GM19324 (cell line): Measurements from ENCODE around the gene GAGE13.
"Not testable (repeated sequence)": the region's sequence is repeated elsewhere in the genome, so short reads cannot be mapped to it uniquely, and the experiment has no call there.

ENCODE experiments used
- ATAC-seq: cut with Tn5 transposase; IDR thresholded peaks from one replicate; pipeline ENCODE4 v1.9.1; 2021; ENCODE audit warnings: mild to moderate bottlenecking, moderate library complexity; ENCODE audit not compliant: unreplicated experiment, low FRiP score

Gene GAGE13, protein sequence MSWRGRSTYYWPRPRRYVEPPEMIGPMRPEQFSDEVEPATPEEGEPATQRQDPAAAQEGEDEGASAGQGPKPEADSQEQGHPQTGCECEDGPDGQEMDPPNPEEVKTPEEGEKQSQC

DNA sequence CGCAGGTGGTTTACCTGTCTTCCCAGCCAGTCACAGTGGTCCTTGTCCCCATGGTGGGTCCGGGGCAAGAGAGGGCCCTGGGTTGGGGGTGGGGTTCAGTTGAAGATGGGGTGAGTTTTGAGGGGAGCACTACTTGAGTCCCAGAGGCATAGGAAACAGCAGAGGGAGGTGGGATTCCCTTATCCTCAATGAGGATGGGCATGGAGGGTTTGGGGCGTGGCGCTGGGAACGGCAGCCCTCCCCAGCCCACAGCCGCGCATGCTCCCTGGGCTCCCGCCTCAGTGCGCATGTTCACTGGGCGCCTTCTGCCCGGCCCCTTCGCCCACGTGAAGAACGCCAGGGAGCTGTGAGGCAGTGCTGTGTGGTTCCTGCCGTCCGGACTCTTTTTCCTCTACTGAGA, at the start of gene GAGE13:
GAGE13 (plus strand) TSS at position 301 of the 400 bp plus-strand sequence. CDS start 1,156 bp downstream, outside the sequence.
- not testable (repeated sequence) for ATAC-seq

DNA sequence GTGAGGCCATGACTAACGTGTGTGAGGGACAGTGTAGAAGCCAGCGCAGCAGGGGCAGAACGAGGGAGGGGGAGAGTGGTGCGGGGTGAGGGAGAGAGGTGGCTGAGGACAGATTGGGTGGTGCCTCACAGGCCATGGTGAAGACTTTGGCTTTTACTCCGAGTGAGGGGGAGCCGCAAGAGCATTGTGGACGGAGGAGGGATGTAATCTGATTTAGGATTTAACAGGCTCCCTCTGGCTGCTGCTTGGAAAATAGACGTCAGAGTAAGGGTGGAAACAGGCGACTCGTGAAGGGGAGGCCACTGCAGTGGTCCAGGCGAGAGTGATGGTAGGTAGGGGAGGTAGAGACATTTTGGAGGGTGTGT, 48.8 kb upstream of the GAGE13 start:
- no peak for ATAC-seq

DNA sequence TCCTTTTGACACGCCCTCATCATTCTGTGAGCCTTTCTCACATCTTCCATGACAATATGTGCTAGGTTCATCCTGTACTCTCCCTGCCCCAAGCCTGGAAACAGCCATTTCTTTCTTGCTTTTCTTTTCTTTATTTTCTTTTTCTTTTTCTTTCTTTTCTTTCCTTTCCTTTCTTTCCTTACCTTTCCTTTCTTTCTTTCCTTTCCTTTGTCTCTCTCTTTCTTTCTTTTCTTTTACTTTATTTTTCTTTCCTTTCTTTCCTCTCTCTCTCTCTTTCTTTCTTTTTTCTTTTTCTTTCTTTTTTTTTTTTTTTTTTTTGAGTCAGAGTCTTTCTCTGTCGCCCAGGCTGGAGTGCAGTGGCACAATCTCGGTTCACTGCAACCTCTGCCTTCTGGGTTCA, 47.2 kb upstream of the GAGE13 start:
- ATAC-seq = no peak

DNA sequence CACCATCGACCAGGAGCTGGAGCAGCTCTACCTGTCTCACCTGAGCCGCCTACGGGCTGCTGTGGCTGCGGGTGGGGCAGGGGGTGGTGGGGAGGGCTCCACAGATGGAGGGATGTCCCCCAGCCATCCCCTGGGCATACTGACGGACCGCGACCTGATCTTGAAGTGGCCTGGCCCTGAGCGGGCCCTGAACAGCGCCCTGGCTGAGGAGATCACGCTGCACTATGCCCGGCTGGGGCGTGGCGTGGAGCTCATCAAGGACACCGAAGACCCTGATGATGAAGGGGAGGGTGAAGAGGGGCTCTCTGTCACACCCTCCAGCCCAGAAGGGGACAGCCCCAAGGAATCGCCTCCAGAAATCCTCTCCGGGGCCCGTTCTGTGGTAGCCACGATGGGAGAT, 45.2 kb upstream of the GAGE13 start:
- ATAC-seq = no peak

DNA sequence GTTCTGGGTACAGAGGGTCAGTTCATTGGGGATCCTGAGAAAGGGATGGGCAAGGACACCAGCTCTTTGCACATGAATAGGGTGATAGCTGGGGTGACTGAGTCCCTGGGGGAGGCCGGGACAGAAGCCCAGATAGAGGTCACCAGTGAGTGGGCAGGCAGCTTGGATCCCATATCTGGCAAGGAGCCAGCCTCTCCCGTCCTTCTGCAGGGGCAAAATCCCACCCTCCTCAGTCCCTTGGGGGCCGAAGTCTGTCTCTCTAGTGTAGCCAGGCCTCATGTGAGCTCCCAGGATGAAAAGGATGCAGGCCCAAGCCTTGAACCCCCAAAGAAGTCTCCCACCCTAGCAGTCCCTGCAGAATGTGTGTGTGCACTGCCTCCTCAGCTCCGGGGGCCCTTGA, 44.8 kb upstream of the GAGE13 start:
- ATAC-seq = no peak

DNA sequence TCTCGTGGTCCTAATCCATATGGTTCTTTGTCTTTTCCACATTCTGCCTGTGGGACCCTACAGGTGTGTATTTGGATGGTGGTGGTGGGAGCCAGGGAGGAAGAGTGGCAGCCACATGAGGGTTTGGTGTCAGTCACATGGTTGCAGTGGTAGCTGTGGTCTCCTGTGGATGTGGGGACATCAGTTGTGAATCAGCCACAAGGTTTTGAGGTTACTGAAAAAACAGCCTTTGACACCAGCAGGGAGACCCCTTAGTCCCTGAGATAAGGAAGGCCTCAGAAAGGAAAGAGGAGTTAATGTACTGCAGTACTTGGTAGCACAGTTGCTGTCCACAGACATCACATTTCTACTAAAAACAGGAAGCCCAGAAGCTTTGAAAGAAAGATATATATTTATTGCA, 43.7 kb upstream of the GAGE13 start:
- ATAC-seq = no peak

DNA sequence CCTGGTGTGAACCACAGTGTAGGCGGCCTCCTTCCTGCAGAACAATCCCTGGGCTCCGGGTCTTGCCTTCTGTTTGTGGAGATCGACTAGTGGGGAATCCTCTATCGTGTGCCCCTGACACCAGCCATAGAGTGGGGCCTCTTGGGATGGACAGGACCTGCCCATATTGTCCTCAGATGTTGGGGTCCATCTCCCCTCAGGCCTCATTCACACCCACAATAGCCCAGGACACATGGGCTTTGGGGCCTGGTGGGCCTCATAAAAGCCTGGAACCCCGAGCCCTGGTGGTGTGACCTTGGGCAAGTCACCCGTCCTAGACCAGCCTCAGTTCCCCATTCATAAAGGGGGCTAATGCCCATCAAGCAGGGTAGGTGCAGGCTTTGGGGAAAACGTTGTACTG, 41.2 kb upstream of the GAGE13 start:
- no peak for ATAC-seq

DNA sequence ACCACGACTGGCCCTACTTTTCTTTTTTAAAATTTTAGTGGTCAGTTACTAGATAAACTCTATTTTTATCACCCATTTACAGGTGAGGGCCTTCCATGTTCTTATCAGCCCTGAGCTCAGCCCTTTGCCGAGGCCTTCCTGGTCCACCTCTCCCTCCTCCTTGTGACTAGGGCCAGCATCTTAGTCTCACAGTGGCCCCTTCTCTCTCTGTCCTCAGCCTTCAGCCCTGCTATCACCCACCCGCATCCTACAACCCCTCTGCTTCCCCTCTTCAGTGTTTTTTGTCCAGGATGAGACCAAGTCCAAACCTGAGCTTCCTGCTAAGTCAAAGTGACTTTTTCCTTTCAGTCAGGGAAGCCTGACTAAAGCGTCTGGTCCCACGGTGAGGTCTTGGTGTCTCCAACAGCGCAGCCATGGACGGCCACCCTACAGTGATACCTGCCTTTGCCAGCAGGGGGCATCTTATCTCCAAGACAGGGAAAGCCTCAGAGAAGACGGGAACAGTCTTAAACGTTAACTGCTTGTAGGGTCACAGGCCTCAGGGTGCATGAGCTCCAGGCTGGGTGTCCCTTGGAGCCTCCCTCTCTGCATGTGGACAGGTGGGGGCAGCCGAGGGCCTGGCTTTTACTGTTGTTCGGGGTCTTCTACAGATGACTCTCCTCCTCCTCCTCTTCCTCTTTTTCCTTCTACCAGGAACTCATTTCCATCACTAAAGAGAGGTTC, 39.6 kb upstream of the GAGE13 start:
- ATAC-seq = peak; percentile 53

DNA sequence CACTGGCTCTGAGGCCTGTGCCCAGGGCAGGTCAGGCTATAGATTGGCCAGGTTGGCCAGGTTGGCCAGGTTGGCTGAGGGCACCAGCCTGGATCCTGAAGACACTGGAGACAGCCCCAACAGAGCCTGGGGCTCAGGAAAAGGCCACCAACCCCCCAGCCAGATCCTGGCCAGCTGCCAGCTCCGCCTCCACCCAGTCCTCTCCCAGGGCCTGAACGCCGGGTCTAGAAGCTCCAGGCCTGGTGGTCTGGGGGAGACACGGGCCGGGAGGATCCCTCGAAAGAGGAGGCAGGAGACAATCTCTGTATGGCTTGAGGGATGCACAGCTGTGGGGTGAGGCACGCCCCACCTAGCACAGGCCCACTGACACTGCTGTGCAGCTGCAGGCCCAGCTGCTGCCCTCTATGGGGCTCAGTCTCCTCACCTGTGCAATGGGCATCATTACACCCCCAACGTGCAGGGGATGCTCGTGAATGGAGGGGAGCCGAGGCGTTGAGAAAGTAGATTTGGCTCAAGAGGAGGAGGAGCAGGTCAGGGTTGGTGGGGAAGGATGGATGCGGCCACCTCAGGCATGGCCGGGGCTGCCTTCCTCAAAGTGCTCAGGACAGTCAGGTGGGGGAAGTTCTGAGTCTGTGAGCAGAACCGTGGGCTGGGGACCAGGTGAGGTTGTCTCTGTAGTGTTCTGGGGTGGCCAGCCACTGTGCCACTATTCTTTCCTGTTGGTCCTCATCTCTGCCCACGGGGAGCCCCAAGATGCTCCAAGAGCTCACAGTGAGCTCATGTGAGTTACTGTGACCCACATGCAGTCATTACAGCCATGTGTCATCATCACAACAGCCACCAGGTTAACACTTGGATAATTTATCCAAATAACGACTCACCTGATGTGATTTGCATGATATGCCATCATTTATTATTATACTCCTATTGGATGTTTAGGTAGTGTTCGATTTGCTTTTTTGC, 38.7 kb upstream of the GAGE13 start:
- ATAC-seq = no peak

DNA sequence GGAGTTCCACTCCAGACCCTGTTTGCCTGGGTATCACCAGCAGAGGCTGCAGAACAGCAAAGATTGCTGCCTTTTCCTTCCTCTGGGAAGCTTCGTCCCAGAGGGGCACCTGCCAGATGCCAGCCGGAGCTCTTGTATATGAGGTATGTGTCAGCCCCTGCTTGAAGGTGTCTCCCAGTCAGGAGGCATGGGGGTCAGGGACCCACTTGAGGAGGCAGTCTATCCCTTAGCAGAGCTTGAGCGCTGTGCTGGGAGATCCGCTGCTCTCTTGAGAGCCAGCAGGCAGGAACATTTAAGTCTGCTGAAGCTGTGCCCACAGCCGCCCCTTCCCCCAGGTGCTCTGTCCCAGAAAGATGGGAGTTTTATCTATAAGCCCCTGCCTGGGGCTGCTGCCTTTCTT, 32.1 kb upstream of the GAGE13 start:
- ATAC-seq = not testable (repeated sequence)

DNA sequence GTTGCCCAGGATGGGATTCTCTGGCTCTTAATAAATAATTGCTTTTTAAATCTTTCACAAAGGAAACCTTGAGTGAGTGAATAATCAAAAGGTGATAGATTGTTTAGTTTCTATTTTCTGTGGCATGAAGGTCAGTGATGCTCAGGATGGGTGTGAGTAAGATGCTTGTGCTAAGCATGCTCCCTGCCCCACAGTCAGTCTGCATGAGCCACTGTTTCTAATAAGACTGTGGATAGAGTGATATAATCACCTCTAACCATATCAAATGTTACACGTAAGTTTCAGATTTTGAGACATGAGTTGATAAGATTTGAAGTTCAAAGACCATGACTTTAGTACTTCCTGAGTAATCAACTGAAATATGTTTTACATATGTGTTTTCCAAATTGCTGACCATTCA, 30.7 kb upstream of the GAGE13 start:
- no peak for ATAC-seq

DNA sequence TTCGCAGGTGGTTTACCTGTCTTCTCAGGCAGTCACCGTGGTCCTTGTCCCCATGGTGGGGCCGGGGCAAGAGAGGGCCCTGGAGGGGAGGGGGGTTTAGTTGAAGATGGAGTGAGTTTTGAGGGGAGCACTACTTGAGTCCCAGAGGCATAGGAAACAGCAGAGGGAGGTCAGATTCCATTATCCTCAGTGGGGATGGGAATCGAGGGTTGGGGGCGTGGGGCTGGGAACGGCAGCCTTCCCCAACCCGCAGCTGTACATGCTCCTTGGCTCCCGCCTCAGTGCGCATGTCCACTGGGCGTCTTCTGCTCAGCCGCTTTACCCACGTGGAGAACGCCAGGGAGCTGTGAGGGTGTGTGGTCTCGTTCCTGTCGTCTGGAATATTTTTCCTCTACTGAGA, 28.0 kb upstream of the GAGE13 start, which contains the start of gene GAGE10:
GAGE10 (plus strand) TSS at position 301 of the 400 bp plus-strand sequence. CDS start 1,214 bp downstream, outside the sequence.
- no peak for ATAC-seq

DNA sequence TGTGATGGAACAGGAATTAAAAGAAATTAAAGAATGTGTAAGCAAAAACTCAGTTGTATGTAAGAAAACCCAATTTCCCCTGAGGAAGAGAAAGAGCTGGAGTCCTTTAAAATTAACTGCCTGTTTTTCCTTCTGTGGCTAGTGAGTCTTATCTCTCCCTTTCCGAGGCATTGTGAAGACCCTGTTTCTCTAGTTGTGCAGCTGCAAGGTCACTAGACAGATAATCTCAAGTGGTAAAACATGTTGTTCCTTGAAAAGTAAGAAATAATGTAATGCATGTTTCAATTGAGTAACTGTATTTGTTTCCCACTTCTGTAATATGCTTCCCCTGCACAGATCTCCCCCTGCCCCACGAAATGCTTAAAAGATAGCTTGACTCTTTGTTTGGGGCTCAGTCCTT, 23.6 kb upstream of the GAGE13 start:
- ATAC-seq = not testable (repeated sequence)

DNA sequence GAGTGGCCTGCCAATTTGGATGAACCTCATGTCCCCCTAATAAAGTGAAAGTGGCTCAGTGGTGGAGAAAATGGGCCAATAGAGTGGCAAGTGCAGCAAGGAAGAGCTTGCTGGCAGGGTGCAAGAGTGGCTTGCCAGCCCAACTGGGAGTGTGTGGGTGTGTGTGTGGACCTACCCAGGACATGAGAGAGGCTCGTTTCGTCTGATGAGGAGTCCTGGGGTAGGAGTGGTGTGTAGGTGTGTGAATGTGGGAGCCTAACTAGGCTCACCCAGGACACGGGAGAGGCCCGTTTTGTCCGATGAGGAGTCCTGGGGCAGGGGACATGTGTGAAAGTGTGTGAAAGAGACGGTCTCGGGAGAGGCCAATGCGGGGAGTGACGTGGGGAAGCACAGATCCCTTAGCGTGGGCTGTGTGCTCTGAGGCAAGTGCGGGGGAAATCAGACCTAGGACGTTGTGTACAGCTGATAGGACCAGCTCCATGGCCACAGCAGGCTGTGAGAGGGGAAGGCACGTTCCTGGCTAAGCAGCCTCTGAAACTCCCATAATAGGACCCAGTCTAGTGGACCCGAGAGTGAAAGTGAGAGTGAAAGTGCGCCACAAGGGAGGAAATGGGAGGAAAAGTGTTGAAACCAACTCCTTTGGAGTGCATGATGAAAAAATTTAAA, 22.6 kb upstream of the GAGE13 start:
- ATAC-seq = no peak

DNA sequence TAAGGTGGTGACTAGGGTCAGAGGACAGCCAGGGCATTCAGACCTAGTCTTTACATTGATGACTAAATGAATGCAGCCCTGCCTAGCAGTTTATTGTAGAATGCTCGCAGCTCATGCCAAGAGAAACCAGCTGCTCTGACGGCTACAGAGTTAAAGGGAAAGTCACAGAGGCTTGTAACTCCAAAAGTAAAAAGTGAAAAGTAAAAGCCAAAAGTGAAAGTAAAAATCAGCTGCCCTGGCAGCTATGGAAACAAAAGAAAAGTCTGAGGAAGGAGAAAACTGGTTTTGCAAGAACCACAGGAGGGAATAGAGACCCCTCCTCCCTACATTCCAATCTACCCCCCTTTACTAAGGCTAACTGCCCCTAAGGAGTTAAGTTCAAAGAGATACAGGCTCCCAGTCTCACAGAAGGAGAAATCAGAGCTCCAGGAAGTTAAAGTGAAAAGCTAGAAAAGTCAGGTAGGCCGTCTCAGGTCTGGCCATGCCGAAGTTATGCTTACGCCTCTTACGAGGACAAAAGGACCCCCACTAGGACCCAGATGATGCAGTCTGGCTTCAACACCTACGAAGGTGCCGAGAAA, 21.9 kb upstream of the GAGE13 start:
- ATAC-seq = no peak

DNA sequence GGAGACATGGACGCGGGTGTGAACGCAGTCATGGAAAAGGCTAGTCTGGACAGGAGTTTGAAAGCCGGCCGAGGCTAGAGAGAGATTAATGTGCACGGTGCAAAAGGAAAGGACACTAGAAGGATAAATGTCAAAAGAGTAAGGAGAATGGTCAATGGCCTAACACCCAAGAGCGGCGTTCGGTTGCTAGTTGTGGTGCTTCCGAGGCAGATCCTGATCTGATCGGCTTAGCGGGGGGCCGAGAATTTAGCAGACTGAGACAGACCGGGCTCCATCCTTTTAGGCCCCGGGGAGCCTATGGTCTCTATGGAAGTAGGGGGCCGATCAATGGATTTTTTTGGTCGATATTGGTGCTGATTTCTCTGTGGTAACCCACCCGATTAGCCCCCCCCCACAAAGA, 21.0 kb upstream of the GAGE13 start:
- no peak for ATAC-seq

DNA sequence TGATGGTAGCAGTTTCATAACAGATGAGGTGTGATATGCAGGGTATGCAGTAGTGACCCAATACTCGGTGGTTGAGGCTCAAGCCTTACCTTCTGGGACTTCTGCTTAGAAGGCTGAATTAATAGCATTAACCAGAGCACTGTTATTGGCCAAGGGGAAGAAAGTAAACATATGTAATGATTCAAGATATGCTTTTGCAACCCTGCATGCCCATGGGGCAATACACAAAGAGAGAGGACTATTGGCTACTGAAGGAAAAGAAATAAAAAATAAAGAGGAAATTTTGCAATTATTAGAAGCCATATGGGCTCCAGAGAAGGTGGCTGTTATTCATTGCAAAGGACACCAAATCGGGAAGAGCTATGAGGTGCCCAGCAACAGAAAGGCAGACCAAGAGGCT, 19.2 kb upstream of the GAGE13 start:
- no peak for ATAC-seq

DNA sequence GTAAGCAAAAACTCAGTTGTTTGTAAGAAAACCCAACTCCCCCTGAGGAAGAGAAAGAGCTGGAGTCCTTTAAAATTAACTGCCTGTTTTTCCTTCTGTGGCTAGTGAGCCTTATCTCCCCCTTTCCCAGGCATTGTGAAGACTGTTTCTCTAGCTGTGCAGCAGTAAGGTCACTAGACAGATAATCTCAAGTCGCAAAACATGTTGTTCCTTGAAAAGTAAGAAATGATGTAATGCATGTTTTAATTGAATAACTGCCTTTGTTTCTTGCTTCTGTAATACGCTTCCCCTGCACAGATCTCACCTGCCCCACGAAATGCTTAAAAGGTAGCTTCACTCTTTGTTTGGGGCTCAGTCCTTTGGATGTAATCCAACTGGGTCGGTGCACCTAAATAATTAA, 15.3 kb upstream of the GAGE13 start:
- ATAC-seq = no peak

DNA sequence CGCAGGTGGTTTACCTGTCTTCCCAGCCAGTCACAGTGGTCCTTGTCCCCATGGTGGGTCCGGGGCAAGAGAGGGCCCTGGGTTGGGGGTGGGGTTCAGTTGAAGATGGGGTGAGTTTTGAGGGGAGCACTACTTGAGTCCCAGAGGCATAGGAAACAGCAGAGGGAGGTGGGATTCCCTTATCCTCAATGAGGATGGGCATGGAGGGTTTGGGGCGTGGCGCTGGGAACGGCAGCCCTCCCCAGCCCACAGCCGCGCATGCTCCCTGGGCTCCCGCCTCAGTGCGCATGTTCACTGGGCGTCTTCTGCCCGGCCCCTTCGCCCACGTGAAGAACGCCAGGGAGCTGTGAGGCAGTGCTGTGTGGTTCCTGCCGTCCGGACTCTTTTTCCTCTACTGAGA, 9.6 kb upstream of the GAGE13 start, which contains the start of gene GAGE12J:
GAGE12J (plus strand) TSS at position 301 of the 400 bp plus-strand sequence. CDS start 1,157 bp downstream, outside the sequence.
- ATAC-seq = not testable (repeated sequence)

DNA sequence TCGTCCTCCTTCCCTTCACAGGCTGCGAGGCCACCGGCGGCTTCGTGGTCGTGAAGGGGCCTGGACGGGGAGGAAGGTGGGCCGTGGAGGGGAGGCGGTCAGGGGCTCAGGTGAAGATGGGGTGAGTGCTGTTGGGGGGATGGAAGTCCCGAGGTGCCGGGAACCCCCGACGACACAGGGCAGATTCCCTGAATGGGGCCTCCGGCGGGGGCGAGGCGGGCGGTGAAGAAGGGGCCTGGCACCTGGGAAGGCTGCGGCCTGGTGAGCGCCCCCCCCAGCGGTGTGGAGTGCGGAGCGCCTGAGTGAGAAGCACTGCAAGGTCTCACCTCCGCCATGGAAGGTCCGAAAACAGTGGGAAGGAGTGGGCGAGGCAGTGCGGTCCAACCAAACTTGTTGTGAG, 9.1 kb upstream of the GAGE13 start:
- not testable (repeated sequence) for ATAC-seq
